Aorta (tissue), 5 donors: ENCODE measurements around the gene TMTC2. TPM values are rescaled to one million over a fixed set of nuclear protein-coding genes. Genes with fewer than 3 reads are reported as not detected.

Source experiments
- ATAC-seq: fragments of 200-7000 bp; cut with Tn5 transposase; one replicate; pipeline ENCODE4 v1.9.1; 2022; ENCODE audit warnings: moderate library complexity; ENCODE audit not compliant: low FRiP score
- DNase-seq, 2 donors: peaks; one replicate each; pipeline ENCODE4 v3.0.0-alpha.2; 2020
- H3K27ac ChIP-seq, 2 donors: one replicate each; pipeline ENCODE4 v1.5.1; 2013; ENCODE audit warnings: low read length in 2 of 2, mild to moderate bottlenecking in 2 of 2, moderate library complexity in 2 of 2, control low read depth in 1 of 2, inconsistent platforms in 1 of 2, low read depth in 1 of 2
- H3K27me3 ChIP-seq, 2 donors: one replicate each; pipeline ENCODE4 v1.6.1; 2013; ENCODE audit warnings: control low read depth in 1 of 2, low read length in 1 of 2, mild to moderate bottlenecking in 1 of 2, moderate library complexity in 1 of 2; ENCODE audit not compliant: insufficient read depth in 2 of 2, control insufficient read depth in 1 of 2
- H3K36me3 ChIP-seq, 2 donors: one replicate each; pipeline ENCODE4 v1.6.1; 2013; ENCODE audit warnings: control low read depth in 1 of 2, low read length in 1 of 2, mild to moderate bottlenecking in 1 of 2; ENCODE audit not compliant: insufficient read depth in 2 of 2, control insufficient read depth in 1 of 2
- H3K4me1 ChIP-seq, 2 donors: one replicate each; pipeline ENCODE4 v1.6.1; 2013; ENCODE audit warnings: low read length in 2 of 2, control low read depth in 1 of 2, mild to moderate bottlenecking in 1 of 2, moderate library complexity in 1 of 2; ENCODE audit not compliant: insufficient read depth in 2 of 2, control insufficient read depth in 1 of 2
- H3K4me3 ChIP-seq, 2 donors: one replicate each; pipeline ENCODE4 v1.5.1; 2013; ENCODE audit warnings: low read length in 2 of 2, control low read depth in 1 of 2, mild to moderate bottlenecking in 1 of 2
- H3K9me3 ChIP-seq: one replicate; pipeline ENCODE4 v1.6.1; 2013; ENCODE audit warnings: mild to moderate bottlenecking, low read length; ENCODE audit not compliant: control insufficient read depth
- WGBS, 2 donors: extraction: QIAGEN DNeasy Blood & Tissue Kit; methylation state at CpG; one replicate each; pipeline ENCODE4 v1.1.7; 2013; 5-methylcytosine and 5-hydroxymethylcytosine counted together
- intact Hi-C, 2 donors: fragments of 100-400 bp; cut with DNase I; formaldehyde crosslinking; loops; one replicate each; pipeline versions ENCODE4 v1.14.2 to v1.15.0; 2022
- polyA plus RNA-seq, 2 donors: library from polyadenylated mRNA; stranded (reverse); fragments of 200-250 nt; gene quantifications; one replicate each; pipeline ENCODE4 v1.2.3, GENCODE V29; 2013
- total RNA-seq, 2 donors: library from RNA; stranded (reverse); fragmentation: NEBNext Ultra II Directional; extraction: Animal tissue kit (Norgen Biotek cat#: 25700); gene quantifications; one replicate each; pipeline ENCODE4 v1.2.1, GENCODE V29; 2021
- donor health status: healthy with polysubstance abuse.
- donor health status: Bipolar disorder and iron deficiency.
- donor health status: DM: no; HTN: no; CAD: no.
- donor health status: DM: no; HTN: no; CAD: no.
- donor health status: DM: yes; HTN: yes; CAD: no.

TMTC2 gene
- total and polyA plus RNA-seq, 4 donors: 0.50 to 10.9 (median 3.7) TPM

DNA sequence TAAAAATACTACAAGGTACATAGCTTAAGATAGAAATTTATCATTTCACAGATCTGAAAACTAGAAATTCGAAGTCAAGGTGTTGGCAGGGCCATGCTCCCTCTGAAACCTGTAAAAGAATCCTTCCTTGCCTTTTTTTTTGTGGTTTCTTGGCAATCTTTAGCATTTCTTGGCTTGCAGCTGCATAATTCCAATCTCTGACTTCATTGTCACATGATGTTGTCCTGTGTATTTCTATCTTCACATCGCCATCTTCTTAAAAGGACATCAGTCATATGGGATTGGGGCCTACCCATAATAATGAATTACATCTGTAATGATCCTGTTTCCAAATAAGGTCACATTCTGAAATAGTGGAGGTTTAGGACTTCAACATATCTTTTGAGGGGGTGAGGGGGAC, 250.4 kb downstream of the TMTC2 start:
- Histone ChIP-seq H3K27me3 (no peaks in the 10 kb centered on the region), H3K4me1 (no peaks in the 10 kb centered on the region), H3K9me3 (no peaks in the 10 kb centered on the region), H3K36me3 (no peaks in the 10 kb centered on the region), H3K27ac (no peak overlapping the region), H3K4me3 (no peak overlapping the region)
- 23 to 50% methylated on average over 2 of the region's 2 CpGs for WGBS, 2 donors
- ATAC-seq (no peak), DNase-seq (no peak)
- intact Hi-C loops: no loop called here

DNA sequence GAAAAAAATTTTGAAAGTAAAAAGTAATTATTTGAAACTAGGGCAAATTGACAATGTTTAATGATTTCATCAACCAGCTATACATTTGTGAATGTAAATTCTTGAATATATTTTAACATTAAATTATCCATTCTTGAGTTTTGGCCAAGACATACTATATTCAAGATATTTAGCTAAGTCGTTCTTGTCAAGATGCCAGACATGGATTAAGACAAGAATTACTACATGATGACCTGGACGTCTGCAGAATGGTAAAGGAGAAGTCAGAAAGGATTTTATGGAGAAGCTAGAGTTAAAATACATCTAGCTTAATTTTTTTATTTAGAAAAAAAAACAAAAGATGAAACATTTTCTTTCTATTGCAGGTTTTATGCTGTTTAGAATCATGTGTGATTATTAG, 255.8 kb downstream of the TMTC2 start:
- WGBS, 2 donors: 28 to 33% methylated on average over 2 of the region's 2 CpGs
- Histone ChIP-seq H3K4me1 (no peaks in the 10 kb centered on the region), H3K27me3 (no peaks in the 10 kb centered on the region), H3K4me3 (no peak overlapping the region), H3K9me3 (no peaks in the 10 kb centered on the region), H3K36me3 (no peaks in the 10 kb centered on the region), H3K27ac (no peak overlapping the region)
- intact Hi-C loops: no loop called here
- ATAC-seq (no peak), DNase-seq (no peak)

DNA sequence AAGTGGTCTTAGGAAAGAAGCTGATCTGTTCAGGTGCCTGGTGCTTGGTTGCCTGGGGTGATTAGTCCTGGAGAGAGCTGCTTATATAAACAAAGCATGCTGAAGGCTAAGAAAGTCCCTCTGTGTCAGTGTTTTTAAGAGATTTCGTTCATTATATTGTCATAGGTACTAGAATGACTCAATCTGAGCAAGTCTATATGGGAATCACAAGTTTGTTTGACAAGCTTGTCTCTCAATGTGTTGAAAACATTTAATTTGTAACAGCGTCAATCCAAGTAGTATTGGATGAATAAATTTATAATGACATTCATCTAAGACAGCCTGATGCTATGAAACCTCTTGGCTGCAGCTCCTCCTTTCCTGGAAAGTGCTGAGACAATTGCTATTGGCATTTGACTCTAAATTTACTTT, 256.3 kb downstream of the TMTC2 start:
- no peak for ATAC-seq
- Histone ChIP-seq H3K9me3 (no peaks in the 10 kb centered on the region), H3K27ac (no peak overlapping the region), H3K27me3 (no peaks in the 10 kb centered on the region), H3K4me3 (no peak overlapping the region), H3K36me3 (no peaks in the 10 kb centered on the region), H3K4me1 (no peaks in the 10 kb centered on the region)
- intact Hi-C loops: no loop called here
- 54 to 63% methylated on average over 2 of the region's 2 CpGs for WGBS, 2 donors
- no peak for DNase-seq

DNA sequence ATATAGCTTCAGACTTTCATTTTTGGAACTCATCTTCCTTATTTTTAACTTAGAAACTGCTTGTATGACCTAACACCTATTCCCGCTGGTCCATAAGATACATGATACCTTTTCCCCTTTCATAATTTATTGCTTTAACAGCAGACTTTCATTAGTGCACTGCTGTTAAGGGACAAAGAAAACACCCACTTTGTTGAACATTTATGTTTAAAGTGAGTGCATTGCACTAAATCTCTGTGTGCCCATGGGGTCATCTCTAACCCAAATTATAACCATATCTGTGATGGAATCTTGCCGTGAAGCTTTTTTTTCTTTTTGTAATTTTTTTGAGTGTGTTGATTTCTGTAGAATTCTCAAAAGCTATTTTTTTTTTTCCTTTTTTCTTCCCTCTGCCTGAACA, 261.8 kb downstream of the TMTC2 start:
- Histone ChIP-seq H3K4me3 (no peak overlapping the region), H3K9me3 (no peaks in the 10 kb centered on the region), H3K27ac (no peak overlapping the region), H3K36me3 (no peaks in the 10 kb centered on the region), H3K27me3 (no peaks in the 10 kb centered on the region), H3K4me1 (no peaks in the 10 kb centered on the region)
- intact Hi-C loops: no loop called here
- ATAC-seq (no peak), DNase-seq (no peak)
- 66 to 80% methylated on average over 2 of the region's 2 CpGs for WGBS, 2 donors

DNA sequence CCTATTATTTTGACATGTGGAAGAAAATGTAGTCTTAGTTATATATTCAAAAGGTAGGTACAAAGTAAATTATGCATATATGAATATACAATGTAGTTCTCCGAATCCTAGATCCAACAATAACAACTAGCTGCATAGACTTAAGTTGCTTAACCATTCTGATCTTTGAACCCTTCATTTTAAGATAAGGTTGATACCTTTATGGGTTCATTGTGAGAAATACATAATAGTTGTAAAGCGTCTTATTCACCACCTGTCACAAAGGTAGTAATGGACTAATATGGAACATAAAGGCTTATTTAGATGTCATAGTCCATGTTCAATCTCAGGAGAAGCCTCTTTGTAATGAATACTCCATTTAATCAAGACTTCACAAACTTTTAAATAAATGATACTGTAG, 263.6 kb downstream of the TMTC2 start:
- Histone ChIP-seq H3K9me3 (no peaks in the 10 kb centered on the region), H3K36me3 (no peaks in the 10 kb centered on the region), H3K27me3 (no peaks in the 10 kb centered on the region), H3K27ac (no peak overlapping the region), H3K4me1 (no peaks in the 10 kb centered on the region), H3K4me3 (no peak overlapping the region)
- 91 to 95% methylated on average over 2 of the region's 2 CpGs for WGBS, 2 donors
- ATAC-seq (no peak), DNase-seq (no peak)
- intact Hi-C loops: no loop called here

GRCh38 chr12:82952946-82953345, 266.2 kb downstream of the TMTC2 start:
- no peaks in the 10 kb centered on the region for H3K4me1 ChIP-seq
- DNase-seq: no peak
- no peaks in the 10 kb centered on the region for H3K9me3 ChIP-seq
- intact Hi-C loops: no loop called here
- H3K27ac ChIP-seq: no peak overlapping the region
- H3K27me3 ChIP-seq: no peaks in the 10 kb centered on the region
- 92 to 95% methylated on average over 3 of the region's 3 CpGs for WGBS, 2 donors
- no peaks in the 10 kb centered on the region for H3K36me3 ChIP-seq
- no peak overlapping the region for H3K4me3 ChIP-seq
- ATAC-seq: no peak

DNA sequence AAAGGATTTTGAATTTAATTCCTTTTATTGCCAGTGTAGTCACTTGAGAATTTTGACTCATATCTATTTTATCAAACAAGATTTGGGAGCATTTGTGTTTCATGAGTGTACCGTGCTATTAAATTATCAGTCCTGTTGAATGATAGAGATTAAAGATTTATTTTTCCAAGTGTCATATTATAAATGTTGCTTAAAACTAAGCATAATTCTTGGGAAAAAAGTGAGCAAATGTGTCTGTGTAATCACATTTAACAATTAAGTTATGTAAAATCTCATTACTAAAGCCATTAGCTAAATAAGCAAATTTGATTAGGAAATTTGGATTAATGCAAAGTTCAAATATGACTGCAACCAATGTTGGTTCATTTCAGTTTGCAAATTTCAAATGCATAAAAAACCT, 266.7 kb downstream of the TMTC2 start:
- 89 to 100% methylated on average over 1 of the region's 1 CpG for WGBS, 2 donors
- no peak for ATAC-seq
- no peak overlapping the region for H3K4me3 ChIP-seq
- no peaks in the 10 kb centered on the region for H3K36me3 ChIP-seq
- DNase-seq: no peak
- intact Hi-C loops: no loop called here
- no peak overlapping the region for H3K27ac ChIP-seq
- H3K4me1 ChIP-seq: no peaks in the 10 kb centered on the region
- no peaks in the 10 kb centered on the region for H3K9me3 ChIP-seq
- no peaks in the 10 kb centered on the region for H3K27me3 ChIP-seq

GRCh38 chr12:82954064-82954463, 267.4 kb downstream of the TMTC2 start:
- Histone ChIP-seq H3K36me3 (no peaks in the 10 kb centered on the region), H3K4me3 (no peak overlapping the region), H3K9me3 (no peaks in the 10 kb centered on the region), H3K4me1 (no peaks in the 10 kb centered on the region), H3K27ac (no peak overlapping the region), H3K27me3 (no peaks in the 10 kb centered on the region)
- DNase-seq (no peak), ATAC-seq (no peak)
- 91 to 93% methylated on average over 3 of the region's 3 CpGs for WGBS, 2 donors
- intact Hi-C loops: no loop called here

DNA sequence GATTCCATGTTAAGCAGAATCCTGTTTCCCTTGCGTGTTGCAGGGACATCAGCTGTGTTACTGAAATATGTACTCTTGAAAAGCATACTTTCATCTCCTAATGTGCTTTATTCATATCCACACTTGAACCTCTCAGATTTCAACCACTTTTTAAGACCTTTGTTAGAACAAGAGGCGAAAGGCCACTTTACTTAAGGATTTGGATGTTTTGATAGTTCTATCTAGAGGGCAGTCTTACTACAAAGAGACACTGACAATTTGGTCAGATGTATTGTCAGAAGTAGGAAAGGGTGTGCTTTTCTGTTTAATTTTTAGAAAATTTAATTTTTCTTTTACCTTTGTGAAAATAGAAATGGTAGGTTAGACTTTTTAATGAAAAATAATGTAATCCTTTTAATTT, 267.9 kb downstream of the TMTC2 start:
- Histone ChIP-seq H3K4me3 (no peak overlapping the region), H3K9me3 (no peaks in the 10 kb centered on the region), H3K27me3 (no peaks in the 10 kb centered on the region), H3K27ac (no peak overlapping the region), H3K4me1 (no peaks in the 10 kb centered on the region), H3K36me3 (no peaks in the 10 kb centered on the region)
- DNase-seq (no peak), ATAC-seq (no peak)
- intact Hi-C loops: no loop called here
- WGBS, 2 donors: 92 to 94% methylated on average over 2 of the region's 2 CpGs
